ENCODE results near the gene L3MBTL2. TPM values are rescaled to one million over a fixed set of nuclear protein-coding genes. Genes with fewer than 3 reads are reported as not detected.

Gene L3MBTL2
- total RNA-seq, 3 donors from 2014 or later, result 17.7 to 25.0 (median 18.9) TPM

DNA sequence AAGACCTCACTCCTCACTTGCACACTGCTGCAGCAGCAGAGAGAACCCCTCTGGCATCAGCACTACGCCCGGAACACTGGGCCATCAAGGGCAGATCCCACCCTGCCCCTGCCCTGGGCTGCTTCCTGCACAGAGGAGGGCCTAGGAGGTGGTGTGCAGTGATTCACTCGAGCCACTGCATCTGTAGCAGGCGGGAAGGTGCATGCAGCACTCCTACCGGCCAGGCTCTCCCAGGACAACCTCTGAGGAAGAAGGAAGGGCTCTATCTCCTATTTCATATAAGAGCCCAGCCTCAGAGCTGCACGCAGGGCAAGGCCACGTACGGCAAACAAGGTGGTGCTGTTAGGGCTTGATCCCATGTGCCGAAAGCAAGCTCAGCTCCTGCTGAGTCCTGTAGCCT lies 66.7 kb downstream of the L3MBTL2 start:
- no peaks in the 10 kb centered on the region for H3K36me3 ChIP-seq (ENCODE audit: low read depth)
- no peaks in the 10 kb centered on the region for H3K9me3 ChIP-seq
- no peaks in the 10 kb centered on the region for H3K4me1 ChIP-seq (ENCODE audit: low read depth)
- ATAC-seq (no peak), DNase-seq (no peak)
- no peak overlapping the region for H3K4me3 ChIP-seq
- intact Hi-C loops (cut with DNase I, micrococcal nuclease), result no loop called here
- no peak for TF ChIP-seq CTCF (IDR thresholded peaks at IDR 0.05)

DNA sequence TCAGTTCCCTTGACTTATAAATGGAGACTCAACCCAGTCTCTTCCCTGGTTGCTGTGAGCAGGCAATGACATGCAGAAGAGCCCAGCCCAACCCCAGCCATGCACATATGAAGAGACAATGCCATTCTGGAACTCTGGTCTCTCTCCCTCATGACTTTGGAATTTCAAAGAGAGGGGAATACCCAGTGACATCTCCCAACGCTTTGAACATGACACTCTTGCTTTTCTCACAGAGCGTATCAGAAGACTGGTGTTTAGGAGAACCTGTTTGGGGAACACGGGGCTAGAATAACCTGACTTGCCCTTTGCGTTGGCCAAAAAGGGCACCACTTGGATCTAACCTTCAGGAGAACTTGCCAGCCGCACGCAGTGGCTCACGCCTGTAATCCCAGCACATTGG lies 68.0 kb downstream of the L3MBTL2 start:
- intact Hi-C loops (cut with DNase I, micrococcal nuclease), result no loop called here
- Histone ChIP-seq H3K4me1 (ENCODE audit: low read depth) (no peaks in the 10 kb centered on the region), H3K4me3 (no peak overlapping the region), H3K36me3 (ENCODE audit: low read depth) (no peaks in the 10 kb centered on the region), H3K9me3 (no peaks in the 10 kb centered on the region)
- no peak for TF ChIP-seq CTCF (IDR thresholded peaks at IDR 0.05)
- no peak for ATAC-seq
- DNase-seq, result no peak

DNA sequence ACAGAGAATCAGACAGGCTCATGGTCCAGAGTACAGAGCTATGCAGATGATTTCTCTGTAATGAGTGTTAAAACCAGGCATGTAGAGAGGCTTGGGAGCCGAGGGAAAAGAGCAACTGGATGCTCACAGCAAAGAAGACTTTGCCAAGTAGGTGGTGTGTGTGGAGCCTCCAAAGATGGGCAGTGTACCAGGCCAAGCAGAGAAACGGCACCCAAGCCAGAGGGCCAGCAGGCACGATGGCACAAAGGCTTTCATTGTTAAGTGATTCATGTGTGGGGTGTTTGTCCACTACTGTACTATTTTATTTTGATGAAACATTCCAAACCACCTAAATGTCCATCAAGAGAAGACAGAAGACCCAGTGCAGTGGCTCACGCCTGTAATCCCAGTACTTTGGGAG lies 69.7 kb downstream of the L3MBTL2 start:
- Histone ChIP-seq H3K9me3 (no peaks in the 10 kb centered on the region), H3K36me3 (ENCODE audit: low read depth) (no peaks in the 10 kb centered on the region), H3K4me3 (no peak overlapping the region), H3K4me1 (ENCODE audit: low read depth) (no peaks in the 10 kb centered on the region)
- DNase-seq (no peak), ATAC-seq (no peak)
- TF ChIP-seq CTCF (IDR thresholded peaks at IDR 0.05), result no peak
- intact Hi-C loops (cut with DNase I, micrococcal nuclease), result no loop called here

DNA sequence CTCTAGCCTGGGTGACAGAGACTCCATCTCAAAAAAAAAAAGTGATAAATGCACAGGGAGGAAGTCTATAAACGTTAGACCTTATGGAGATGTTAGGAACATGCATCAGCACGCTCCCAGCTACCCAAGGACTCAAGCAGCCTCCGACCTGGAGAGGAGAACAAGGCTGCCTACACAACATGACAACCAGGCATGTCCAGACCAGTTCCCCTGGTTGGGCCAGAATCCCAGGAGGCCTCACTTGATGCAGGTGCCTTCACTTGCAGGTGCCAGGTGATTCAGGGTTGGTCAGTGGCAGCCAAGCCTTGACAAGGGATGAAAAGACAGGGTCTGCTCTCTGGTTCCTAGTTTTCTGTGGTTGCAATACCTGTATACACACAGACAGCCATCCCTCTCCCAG lies 75.0 kb downstream of the L3MBTL2 start:
- peaks cover 5% of the 10 kb centered on the region for H3K4me1 ChIP-seq (ENCODE audit: low read depth)
- ATAC-seq, result no peak
- no peaks in the 10 kb centered on the region for H3K36me3 ChIP-seq (ENCODE audit: low read depth)
- intact Hi-C loops (cut with DNase I, micrococcal nuclease), result no loop called here
- no peak overlapping the region for H3K4me3 ChIP-seq
- no peaks in the 10 kb centered on the region for H3K9me3 ChIP-seq
- no peak for DNase-seq
- no peak for TF ChIP-seq CTCF (IDR thresholded peaks at IDR 0.05)

DNA sequence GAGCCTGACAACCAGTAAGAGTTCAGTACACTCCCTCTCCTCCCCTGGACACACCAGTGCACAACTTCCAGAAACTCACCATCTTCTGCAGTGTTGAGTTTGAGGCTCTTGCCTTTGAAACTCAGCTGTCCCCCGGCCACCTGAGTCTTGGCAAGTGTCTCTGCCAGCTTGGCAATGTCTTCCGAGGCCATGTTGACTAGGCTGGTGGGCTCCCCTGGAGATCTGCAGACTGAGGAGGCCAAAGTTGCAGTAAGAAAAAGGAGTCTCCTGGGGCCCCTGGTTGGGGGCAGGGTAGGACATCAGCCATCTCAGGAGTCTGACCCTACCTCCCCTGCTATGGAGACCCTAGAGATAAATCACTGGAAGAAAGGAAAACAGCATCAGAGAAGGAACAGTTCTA lies 75.7 kb downstream of the L3MBTL2 start:
- Histone ChIP-seq H3K9me3 (no peaks in the 10 kb centered on the region), H3K4me3 (no peak overlapping the region), H3K36me3 (ENCODE audit: low read depth) (no peaks in the 10 kb centered on the region), H3K4me1 (ENCODE audit: low read depth) (peaks cover 7% of the 10 kb centered on the region)
- DNase-seq, result no peak
- no peak for ATAC-seq
- intact Hi-C loops (cut with DNase I, micrococcal nuclease), result no loop called here
- no peak for TF ChIP-seq CTCF (IDR thresholded peaks at IDR 0.05)

Small RNAs within 50 kb of the gene (microRNA-seq; reads per million reads assigned to microRNA genes)
- not detected for gene MIR6889

Other genes starting within 250 kb of the L3MBTL2 start
- 10 to 100 TPM; 61.7 to 92.1 (median 88.1) TPM for gene EP300, start 112.7 kb upstream of the L3MBTL2 start, total RNA-seq
- gene CHADL, start 35.6 kb downstream of the L3MBTL2 start, total RNA-seq, result 1 to 10 TPM; 1.1 to 8.8 (median 1.9) TPM
- gene RANGAP1, start 80.9 kb downstream of the L3MBTL2 start, total RNA-seq, result 10 to 100 TPM; 26.9 to 48.9 (median 35.3) TPM
- 10 to 100 TPM; 37.8 to 57.5 (median 39.3) TPM for gene ZC3H7B, start 96.2 kb downstream of the L3MBTL2 start, total RNA-seq
- 10 to 100 TPM; 17.6 to 29.3 (median 28.6) TPM for gene TEF, start 176.6 kb downstream of the L3MBTL2 start, total RNA-seq
- 10 to 100 TPM; 47.3 to 71.8 (median 53.9) TPM for gene TOB2, start 241.5 kb downstream of the L3MBTL2 start, total RNA-seq